HepG2 (cell line): ENCODE data around the gene ACAT2. TPM values are rescaled to one million over a fixed set of nuclear protein-coding genes. Genes with fewer than 3 reads are reported as not detected.

ENCODE experiments used
- ADNP ChIP-seq: sonication (generic); formaldehyde crosslinking; IDR thresholded peaks from 2 replicates; pipeline ENCODE4 v1.4.0; 2020; ENCODE audit warnings: missing genetic modification reagents
- HOXA9 ChIP-seq: sonication (generic); formaldehyde crosslinking; IDR thresholded peaks from 2 replicates; pipeline ENCODE4 v1.8.1; 2022; ENCODE audit warnings: missing genetic modification reagents, mild to moderate bottlenecking, moderate library complexity, borderline replicate concordance
- MTF1 ChIP-seq: sonication (generic); formaldehyde crosslinking; IDR thresholded peaks from 2 replicates; pipeline ENCODE4 v1.5.0; 2020; ENCODE audit warnings: missing genetic modification reagents
- NCOA1 ChIP-seq: sonication (generic); formaldehyde crosslinking; IDR thresholded peaks from 2 replicates; pipeline ENCODE4 v1.9.0; 2021; ENCODE audit warnings: missing genetic modification reagents
- SALL1 ChIP-seq: sonication (generic); formaldehyde crosslinking; IDR thresholded peaks from 2 replicates; pipeline ENCODE4 v1.8.0; 2022; ENCODE audit warnings: mild to moderate bottlenecking, missing genetic modification reagents
- SAP130 ChIP-seq: IDR thresholded peaks from 2 replicates; pipeline ENCODE4 v1.6.1; 2016; ENCODE audit warnings: low read depth
- SCMH1 ChIP-seq: sonication (generic); formaldehyde crosslinking; IDR thresholded peaks from 2 replicates; pipeline ENCODE4 v1.9.0; 2021; ENCODE audit warnings: missing genetic modification reagents, mild to moderate bottlenecking, borderline replicate concordance
- SOX6 ChIP-seq, 2 experiments: fragments of 450-650 bp in 1 of 2; sonication (generic) in 1 of 2; formaldehyde crosslinking in 1 of 2; IDR thresholded peaks; 2 replicates each; pipeline versions ENCODE4 v1.4.0 to v1.6.1; 2017 to 2020; ENCODE audit warnings: antibody characterized with exemption in 1 of 2, mild to moderate bottlenecking in 1 of 2, missing genetic modification reagents in 1 of 2
- XRCC5 ChIP-seq: fragments of 200-400 bp; formaldehyde crosslinking; optimal IDR thresholded peaks from 2 replicates; pipeline ENCODE3; 2017; ENCODE audit warnings: mild to moderate bottlenecking, low read length
- YEATS2 ChIP-seq: sonication (generic); formaldehyde crosslinking; IDR thresholded peaks from 2 replicates; pipeline ENCODE4 v1.4.0; 2020; ENCODE audit warnings: missing genetic modification reagents, borderline replicate concordance
- ZFP1 ChIP-seq: IDR thresholded peaks from 2 replicates; pipeline ENCODE4 v1.6.1; 2016
- ZFY ChIP-seq: sonication (generic); formaldehyde crosslinking; IDR thresholded peaks from 2 replicates; pipeline ENCODE4 v1.4.0; 2020; ENCODE audit warnings: missing genetic modification reagents
- ZNF160 ChIP-seq: sonication (generic); formaldehyde crosslinking; IDR thresholded peaks from 2 replicates; pipeline ENCODE4 v1.8.0; 2022; ENCODE audit warnings: mild to moderate bottlenecking, inconsistent platforms, missing genetic modification reagents
- ZNF24 ChIP-seq: fragments of 450-650 bp; IDR thresholded peaks from 2 replicates; pipeline ENCODE4 v1.6.1; 2017; ENCODE audit warnings: antibody characterized with exemption, mild to moderate bottlenecking
- ZNF296 ChIP-seq: sonication (generic); formaldehyde crosslinking; conservative IDR thresholded peaks from 2 replicates; pipeline ENCODE4 v1.5.0; 2020; ENCODE audit warnings: mild to moderate bottlenecking, missing genetic modification reagents
- ZNF335 ChIP-seq: sonication (generic); formaldehyde crosslinking; IDR thresholded peaks from 2 replicates; pipeline ENCODE4 v1.4.0; 2020; ENCODE audit warnings: missing genetic modification reagents
- polyA plus RNA-seq, 8 experiments: library from polyadenylated mRNA; depleted of rRNA in 3 of 8; stranded (reverse) in 7 of 8; unstranded in 1 of 8; fragments of >200 nt; fragmentation: Illumina TruSeq in 4 of 8; extraction: Trizol in 4 of 8; gene quantifications; 2 replicates each; pipeline versions ENCODE4 v1.2.1 to v1.2.3, GENCODE V29; 2011 to 2016; ENCODE audit warnings: low read depth in 4 of 8, missing spikeins in 1 of 8, mixed read lengths in 1 of 8; ENCODE audit not compliant: insufficient read depth in 1 of 8
- total RNA-seq, 5 experiments: library from RNA; depleted of rRNA; stranded (reverse); fragments of >200 nt; fragmentation: Illumina TruSeq; extraction: Trizol; gene quantifications; 2 replicates each; pipeline ENCODE4 v1.2.3, GENCODE V29; 2016; ENCODE audit warnings: low read depth in 1 of 5
- TF ChIP-seq, protein P1 (sequence below): sonication (generic); formaldehyde crosslinking; IDR thresholded peaks from 2 replicates; pipeline ENCODE4 v1.4.0; 2020; ENCODE audit warnings: missing genetic modification reagents
- TF ChIP-seq, protein P2 (sequence below): sonication (generic); formaldehyde crosslinking; IDR thresholded peaks from 2 replicates; pipeline ENCODE4 v1.4.0; 2020; ENCODE audit warnings: mild to moderate bottlenecking, missing genetic modification reagents
- TF ChIP-seq, protein P3 (sequence below): sonication (generic); formaldehyde crosslinking; IDR thresholded peaks from 2 replicates; pipeline ENCODE4 v1.4.0; 2020; ENCODE audit warnings: mild to moderate bottlenecking, missing genetic modification reagents
- TF ChIP-seq, protein P4 (sequence below): sonication (generic); formaldehyde crosslinking; IDR thresholded peaks from 2 replicates; pipeline ENCODE4 v1.5.0; 2020; ENCODE audit warnings: mild to moderate bottlenecking, missing genetic modification reagents

ACAT2 gene
- total and polyA plus RNA-seq, 2 of the 13 experiments (the other 11 are each of a cell fraction or from before 2014, with no cell fraction given) = 121 to 534 TPM

DNA sequence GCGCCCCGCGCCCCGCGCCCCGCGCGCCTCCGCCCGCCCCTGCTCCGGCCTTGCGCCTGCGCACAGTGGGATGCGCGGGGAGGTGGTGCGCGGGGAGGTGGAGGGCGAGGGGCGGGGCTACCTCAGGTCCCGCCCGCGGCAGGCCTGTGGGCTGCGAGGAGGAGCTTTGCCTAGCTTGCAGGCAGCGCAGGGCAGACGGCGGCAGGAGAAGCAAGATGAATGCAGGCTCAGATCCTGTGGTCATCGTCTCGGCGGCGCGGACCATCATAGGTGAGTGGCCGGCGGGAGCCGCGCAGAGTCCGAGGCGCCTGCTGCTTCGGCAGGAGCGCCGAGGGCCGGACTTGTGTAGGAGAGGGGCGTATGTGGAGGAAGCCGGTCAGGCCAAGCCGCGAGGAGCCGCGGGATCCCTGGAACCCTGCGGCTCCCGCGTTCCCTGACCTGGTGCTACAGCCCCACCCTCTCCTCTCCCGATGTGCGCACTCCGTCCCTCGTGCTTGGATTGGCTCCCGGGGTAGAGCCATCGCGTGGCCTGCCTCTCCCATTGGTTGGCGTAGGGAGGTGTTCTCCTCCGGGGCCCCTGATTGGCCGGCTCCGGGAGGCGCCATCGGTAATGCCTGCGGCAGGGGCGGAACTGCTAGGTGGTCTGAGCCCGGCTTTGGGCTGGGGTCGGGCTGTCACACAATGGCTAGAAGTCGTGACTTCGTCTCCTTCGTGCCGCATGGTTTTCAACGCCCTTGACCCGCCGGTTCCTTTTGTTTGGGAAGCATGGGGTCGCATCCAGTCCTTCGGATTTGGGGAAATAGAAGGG lies at the start of gene ACAT2 (continued):
- TF ChIP-seq, protein P1, sequence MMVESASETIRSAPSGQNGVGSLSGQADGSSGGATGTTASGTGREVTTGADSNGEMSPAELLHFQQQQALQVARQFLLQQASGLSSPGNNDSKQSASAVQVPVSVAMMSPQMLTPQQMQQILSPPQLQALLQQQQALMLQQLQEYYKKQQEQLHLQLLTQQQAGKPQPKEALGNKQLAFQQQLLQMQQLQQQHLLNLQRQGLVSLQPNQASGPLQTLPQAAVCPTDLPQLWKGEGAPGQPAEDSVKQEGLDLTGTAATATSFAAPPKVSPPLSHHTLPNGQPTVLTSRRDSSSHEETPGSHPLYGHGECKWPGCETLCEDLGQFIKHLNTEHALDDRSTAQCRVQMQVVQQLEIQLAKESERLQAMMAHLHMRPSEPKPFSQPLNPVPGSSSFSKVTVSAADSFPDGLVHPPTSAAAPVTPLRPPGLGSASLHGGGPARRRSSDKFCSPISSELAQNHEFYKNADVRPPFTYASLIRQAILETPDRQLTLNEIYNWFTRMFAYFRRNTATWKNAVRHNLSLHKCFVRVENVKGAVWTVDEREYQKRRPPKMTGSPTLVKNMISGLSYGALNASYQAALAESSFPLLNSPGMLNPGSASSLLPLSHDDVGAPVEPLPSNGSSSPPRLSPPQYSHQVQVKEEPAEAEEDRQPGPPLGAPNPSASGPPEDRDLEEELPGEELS = peak; percentile 57
- peak; percentile 72 for TF ChIP-seq SALL1 (CRISPR knock-in tag)
- 0 out of 2 replicates have a peak, but pooled peaks have one; percentile 24 for TF ChIP-seq MTF1 (CRISPR knock-in tag)
- TF ChIP-seq, protein P2, sequence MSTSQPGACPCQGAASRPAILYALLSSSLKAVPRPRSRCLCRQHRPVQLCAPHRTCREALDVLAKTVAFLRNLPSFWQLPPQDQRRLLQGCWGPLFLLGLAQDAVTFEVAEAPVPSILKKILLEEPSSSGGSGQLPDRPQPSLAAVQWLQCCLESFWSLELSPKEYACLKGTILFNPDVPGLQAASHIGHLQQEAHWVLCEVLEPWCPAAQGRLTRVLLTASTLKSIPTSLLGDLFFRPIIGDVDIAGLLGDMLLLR (CRISPR knock-in tag) = peak; percentile 82
- TF ChIP-seq SOX6 (IDR thresholded peaks at IDR 0.05) = no peak
- TF ChIP-seq SOX6 (CRISPR knock-in tag; IDR thresholded peaks at IDR 0.05) = peak; percentile 83
- TF ChIP-seq ZNF160 = peak; percentile 91; the same call in 1 of the 2 replicates
- TF ChIP-seq, protein P3, sequence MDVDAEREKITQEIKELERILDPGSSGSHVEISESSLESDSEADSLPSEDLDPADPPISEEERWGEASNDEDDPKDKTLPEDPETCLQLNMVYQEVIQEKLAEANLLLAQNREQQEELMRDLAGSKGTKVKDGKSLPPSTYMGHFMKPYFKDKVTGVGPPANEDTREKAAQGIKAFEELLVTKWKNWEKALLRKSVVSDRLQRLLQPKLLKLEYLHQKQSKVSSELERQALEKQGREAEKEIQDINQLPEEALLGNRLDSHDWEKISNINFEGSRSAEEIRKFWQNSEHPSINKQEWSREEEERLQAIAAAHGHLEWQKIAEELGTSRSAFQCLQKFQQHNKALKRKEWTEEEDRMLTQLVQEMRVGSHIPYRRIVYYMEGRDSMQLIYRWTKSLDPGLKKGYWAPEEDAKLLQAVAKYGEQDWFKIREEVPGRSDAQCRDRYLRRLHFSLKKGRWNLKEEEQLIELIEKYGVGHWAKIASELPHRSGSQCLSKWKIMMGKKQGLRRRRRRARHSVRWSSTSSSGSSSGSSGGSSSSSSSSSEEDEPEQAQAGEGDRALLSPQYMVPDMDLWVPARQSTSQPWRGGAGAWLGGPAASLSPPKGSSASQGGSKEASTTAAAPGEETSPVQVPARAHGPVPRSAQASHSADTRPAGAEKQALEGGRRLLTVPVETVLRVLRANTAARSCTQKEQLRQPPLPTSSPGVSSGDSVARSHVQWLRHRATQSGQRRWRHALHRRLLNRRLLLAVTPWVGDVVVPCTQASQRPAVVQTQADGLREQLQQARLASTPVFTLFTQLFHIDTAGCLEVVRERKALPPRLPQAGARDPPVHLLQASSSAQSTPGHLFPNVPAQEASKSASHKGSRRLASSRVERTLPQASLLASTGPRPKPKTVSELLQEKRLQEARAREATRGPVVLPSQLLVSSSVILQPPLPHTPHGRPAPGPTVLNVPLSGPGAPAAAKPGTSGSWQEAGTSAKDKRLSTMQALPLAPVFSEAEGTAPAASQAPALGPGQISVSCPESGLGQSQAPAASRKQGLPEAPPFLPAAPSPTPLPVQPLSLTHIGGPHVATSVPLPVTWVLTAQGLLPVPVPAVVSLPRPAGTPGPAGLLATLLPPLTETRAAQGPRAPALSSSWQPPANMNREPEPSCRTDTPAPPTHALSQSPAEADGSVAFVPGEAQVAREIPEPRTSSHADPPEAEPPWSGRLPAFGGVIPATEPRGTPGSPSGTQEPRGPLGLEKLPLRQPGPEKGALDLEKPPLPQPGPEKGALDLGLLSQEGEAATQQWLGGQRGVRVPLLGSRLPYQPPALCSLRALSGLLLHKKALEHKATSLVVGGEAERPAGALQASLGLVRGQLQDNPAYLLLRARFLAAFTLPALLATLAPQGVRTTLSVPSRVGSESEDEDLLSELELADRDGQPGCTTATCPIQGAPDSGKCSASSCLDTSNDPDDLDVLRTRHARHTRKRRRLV (CRISPR knock-in tag) = peak; percentile 94
- TF ChIP-seq ZNF24 = no peak
- peak; percentile 96 for TF ChIP-seq SAP130 (CRISPR knock-in tag)
- TF ChIP-seq ZNF335 = peak; percentile 84
- no peak for TF ChIP-seq ADNP
- TF ChIP-seq HOXA9 (CRISPR knock-in tag) = no peak
- no peak for TF ChIP-seq XRCC5
- TF ChIP-seq ZNF296 = no peak
- TF ChIP-seq ZFP1 (CRISPR knock-in tag) = peak; percentile 60; the same call in 1 of the 2 replicates
- peak; percentile 97 for TF ChIP-seq NCOA1 (CRISPR knock-in tag)
- peak; percentile 94 for TF ChIP-seq ZFY (CRISPR knock-in tag)
- TF ChIP-seq SCMH1 (CRISPR knock-in tag) = no peak
- TF ChIP-seq YEATS2 = peak; percentile 69
- TF ChIP-seq, protein P4, sequence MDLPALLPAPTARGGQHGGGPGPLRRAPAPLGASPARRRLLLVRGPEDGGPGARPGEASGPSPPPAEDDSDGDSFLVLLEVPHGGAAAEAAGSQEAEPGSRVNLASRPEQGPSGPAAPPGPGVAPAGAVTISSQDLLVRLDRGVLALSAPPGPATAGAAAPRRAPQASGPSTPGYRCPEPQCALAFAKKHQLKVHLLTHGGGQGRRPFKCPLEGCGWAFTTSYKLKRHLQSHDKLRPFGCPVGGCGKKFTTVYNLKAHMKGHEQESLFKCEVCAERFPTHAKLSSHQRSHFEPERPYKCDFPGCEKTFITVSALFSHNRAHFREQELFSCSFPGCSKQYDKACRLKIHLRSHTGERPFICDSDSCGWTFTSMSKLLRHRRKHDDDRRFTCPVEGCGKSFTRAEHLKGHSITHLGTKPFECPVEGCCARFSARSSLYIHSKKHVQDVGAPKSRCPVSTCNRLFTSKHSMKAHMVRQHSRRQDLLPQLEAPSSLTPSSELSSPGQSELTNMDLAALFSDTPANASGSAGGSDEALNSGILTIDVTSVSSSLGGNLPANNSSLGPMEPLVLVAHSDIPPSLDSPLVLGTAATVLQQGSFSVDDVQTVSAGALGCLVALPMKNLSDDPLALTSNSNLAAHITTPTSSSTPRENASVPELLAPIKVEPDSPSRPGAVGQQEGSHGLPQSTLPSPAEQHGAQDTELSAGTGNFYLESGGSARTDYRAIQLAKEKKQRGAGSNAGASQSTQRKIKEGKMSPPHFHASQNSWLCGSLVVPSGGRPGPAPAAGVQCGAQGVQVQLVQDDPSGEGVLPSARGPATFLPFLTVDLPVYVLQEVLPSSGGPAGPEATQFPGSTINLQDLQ = no peak; the same call in none of the 2 replicates
